Tibial artery (tissue), 4 donors: Measurements from ENCODE around the gene GSPT1.
"Not testable (repeated sequence)": the region's sequence is repeated elsewhere in the genome, so short reads cannot be mapped to it uniquely, and the experiment has no call there.

Experiments used
- DNase-seq, 2 donors: peaks; one replicate each; pipeline ENCODE4 v3.0.0-alpha.2; 2019
- H3K27ac ChIP-seq, 2 donors: fragments of 200-600 bp; sonication (generic) in 1 of 2; 1 replicate in 1 of 2; 2 replicates in 1 of 2; pipeline ENCODE4 v1.5.1; 2018 to 2019; ENCODE audit warnings: mild to moderate bottlenecking in 1 of 2
- H3K27me3 ChIP-seq, 2 donors: fragments of 200-600 bp; sonication (generic) in 1 of 2; one replicate each; pipeline versions ENCODE4 v1.5.1 to v1.6.0; 2016 to 2019
- H3K36me3 ChIP-seq, 3 donors: fragments of 200-600 bp; sonication (generic) in 2 of 3; one replicate each; pipeline ENCODE4 v1.5.1; 2016 to 2019; ENCODE audit warnings: mild to moderate bottlenecking in 2 of 3
- H3K4me1 ChIP-seq, 4 donors: fragments of 200-600 bp; sonication (generic) in 2 of 4; 1 replicate in 3 of 4; 2 replicates in 1 of 4; pipeline ENCODE4 v1.5.1; 2016 to 2019
- H3K4me3 ChIP-seq, 2 donors: fragments of 200-600 bp; sonication (generic) in 1 of 2; 1 replicate in 1 of 2; 2 replicates in 1 of 2; pipeline ENCODE4 v1.5.1; 2018 to 2019; ENCODE audit warnings: mild to moderate bottlenecking in 2 of 2
- H3K9me3 ChIP-seq, 3 donors: fragments of 200-600 bp; sonication (generic) in 1 of 3; one replicate each; pipeline ENCODE4 v1.5.1; 2016 to 2019
- intact Hi-C: fragments of 100-400 bp; cut with DNase I; formaldehyde crosslinking; loops from one replicate; pipeline ENCODE4 v1.15.0; 2023; ENCODE audit warnings: low total_unique reads
- TF ChIP-seq, protein P1 (sequence below), 2 experiments: fragments of 200-600 bp in 1 of 2; fragments of 450-650 bp in 1 of 2; IDR thresholded peaks; one replicate each; pipeline ENCODE4 v1.5.1; 2017 to 2019; ENCODE audit warnings: antibody characterized with exemption in 2 of 2, mild to moderate bottlenecking in 1 of 2, moderate library complexity in 1 of 2

The GSPT1 gene

GRCh38 chr16:11915644-11916523 lies at the start of gene GSPT1:
GSPT1 (minus strand) TSS chr16:11915956; CDS start chr16:11915720, 236 bp downstream.
- intact Hi-C loops: loop anchor here (10.0 kb wide), 2 partner anchors 59 to 71 kb away; partner anchors contain the start of gene SNX29
- no peaks in the 10 kb centered on the region for H3K36me3 ChIP-seq

DNA sequence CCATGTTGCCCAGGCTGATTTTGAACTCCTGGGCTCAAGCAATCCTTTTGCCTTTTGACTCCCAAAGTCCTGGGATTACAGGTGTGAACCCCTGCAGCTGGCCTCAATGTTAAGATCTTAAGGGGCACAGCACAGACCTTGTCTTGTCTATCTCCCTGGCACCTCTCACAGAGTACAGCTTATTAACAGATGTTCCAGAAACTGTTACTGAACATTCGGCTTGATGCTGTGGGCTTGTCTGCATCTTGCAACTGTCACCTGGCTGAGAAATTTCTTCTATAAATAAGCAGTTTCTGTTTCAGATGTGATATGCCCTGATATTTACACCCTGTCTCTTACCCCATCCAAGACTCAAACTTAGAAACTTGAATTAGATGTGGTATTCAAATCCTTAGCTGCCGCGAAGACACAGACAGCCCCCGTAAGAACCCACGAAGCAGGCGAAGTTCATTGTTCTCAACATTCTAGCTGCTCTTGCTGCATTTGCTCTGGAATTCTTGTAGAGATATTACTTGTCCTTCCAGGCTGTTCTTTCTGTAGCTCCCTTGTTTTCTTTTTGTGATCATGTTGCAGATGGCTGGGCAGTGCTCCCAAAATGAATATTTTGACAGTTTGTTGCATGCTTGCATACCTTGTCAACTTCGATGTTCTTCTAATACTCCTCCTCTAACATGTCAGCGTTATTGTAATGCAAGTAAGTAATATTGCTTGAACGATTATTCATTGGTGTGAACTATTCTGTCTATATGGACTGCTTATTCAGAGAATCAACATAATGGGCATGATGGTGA lies 49.2 kb upstream of the GSPT1 start, which contains the start of gene TNFRSF17:
TNFRSF17 (plus strand) TSS at position 450 of the 791 bp plus-strand sequence; CDS start at position 565, 115 bp downstream.
- H3K4me3 ChIP-seq: no peak within 1 kb of the TSS
- peaks cover 0 to 6% of the 10 kb centered on the region in 2 donors for H3K27me3 ChIP-seq
- TF ChIP-seq, protein P1, sequence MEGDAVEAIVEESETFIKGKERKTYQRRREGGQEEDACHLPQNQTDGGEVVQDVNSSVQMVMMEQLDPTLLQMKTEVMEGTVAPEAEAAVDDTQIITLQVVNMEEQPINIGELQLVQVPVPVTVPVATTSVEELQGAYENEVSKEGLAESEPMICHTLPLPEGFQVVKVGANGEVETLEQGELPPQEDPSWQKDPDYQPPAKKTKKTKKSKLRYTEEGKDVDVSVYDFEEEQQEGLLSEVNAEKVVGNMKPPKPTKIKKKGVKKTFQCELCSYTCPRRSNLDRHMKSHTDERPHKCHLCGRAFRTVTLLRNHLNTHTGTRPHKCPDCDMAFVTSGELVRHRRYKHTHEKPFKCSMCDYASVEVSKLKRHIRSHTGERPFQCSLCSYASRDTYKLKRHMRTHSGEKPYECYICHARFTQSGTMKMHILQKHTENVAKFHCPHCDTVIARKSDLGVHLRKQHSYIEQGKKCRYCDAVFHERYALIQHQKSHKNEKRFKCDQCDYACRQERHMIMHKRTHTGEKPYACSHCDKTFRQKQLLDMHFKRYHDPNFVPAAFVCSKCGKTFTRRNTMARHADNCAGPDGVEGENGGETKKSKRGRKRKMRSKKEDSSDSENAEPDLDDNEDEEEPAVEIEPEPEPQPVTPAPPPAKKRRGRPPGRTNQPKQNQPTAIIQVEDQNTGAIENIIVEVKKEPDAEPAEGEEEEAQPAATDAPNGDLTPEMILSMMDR (IDR thresholded peaks at IDR 0.05): no peak
- no peaks in the 10 kb centered on the region for H3K9me3 ChIP-seq
- no peaks in the 10 kb centered on the region for H3K36me3 ChIP-seq
- intact Hi-C loops: no loop called here
- no peak for DNase-seq
- no peaks in the 10 kb centered on the region for H3K4me1 ChIP-seq
- H3K27ac ChIP-seq: no peak within 1 kb of the TSS

More at GRCh38 chr16:11915644-11916523, at the start of gene GSPT1:
- Histone ChIP-seq H3K4me3 (peak within 1 kb of the TSS; percentile 80 to 96), H3K27me3 (no peaks in the 10 kb centered on the region), H3K9me3 (no peaks in the 10 kb centered on the region), H3K4me1 (peaks cover 0 to 37% (median 24%) of the 10 kb centered on the region in 4 donors), H3K27ac (peak within 1 kb of the TSS; percentile 91 to 94)
- TF ChIP-seq, protein P1 (IDR thresholded peaks at IDR 0.05): peak; percentile 19 to 60
- DNase-seq: peak; percentile 98 to 99

DNA sequence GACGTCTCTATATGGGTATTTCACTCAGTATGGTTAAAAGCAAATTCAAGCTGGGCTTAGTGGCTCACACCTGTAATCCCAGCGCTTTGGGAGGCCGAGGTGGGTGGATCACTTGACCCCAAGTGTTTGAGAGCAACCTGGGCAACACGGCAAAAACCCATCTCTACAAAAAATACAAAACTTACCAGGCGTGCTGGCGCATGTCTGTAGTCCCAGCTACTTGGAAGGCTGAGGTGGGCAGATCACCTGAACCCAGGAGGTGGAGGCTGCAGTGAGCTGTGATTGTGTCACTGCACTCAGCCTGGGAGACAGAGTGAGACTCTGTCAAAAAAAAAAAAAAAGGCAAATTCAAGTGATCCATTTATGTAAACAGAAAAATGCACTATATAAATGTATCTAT lies 48.0 kb upstream of the GSPT1 start:
- no peak overlapping the region for H3K4me3 ChIP-seq
- no peaks in the 10 kb centered on the region for H3K4me1 ChIP-seq
- H3K36me3 ChIP-seq: no peaks in the 10 kb centered on the region
- no peaks in the 10 kb centered on the region for H3K9me3 ChIP-seq
- TF ChIP-seq, protein P1 (IDR thresholded peaks at IDR 0.05): no peak
- intact Hi-C loops: no loop called here
- no peak for DNase-seq
- peaks cover 0 to 3% of the 10 kb centered on the region in 2 donors for H3K27me3 ChIP-seq
- H3K27ac ChIP-seq: no peak overlapping the region

GRCh38 chr16:11962978-11963377 lies 47.2 kb upstream of the GSPT1 start:
- H3K9me3 ChIP-seq, intact Hi-C loops, H3K27ac ChIP-seq, H3K4me3 ChIP-seq, H3K36me3 ChIP-seq, H3K4me1 ChIP-seq, H3K27me3 ChIP-seq, DNase-seq: not testable (repeated sequence)

DNA sequence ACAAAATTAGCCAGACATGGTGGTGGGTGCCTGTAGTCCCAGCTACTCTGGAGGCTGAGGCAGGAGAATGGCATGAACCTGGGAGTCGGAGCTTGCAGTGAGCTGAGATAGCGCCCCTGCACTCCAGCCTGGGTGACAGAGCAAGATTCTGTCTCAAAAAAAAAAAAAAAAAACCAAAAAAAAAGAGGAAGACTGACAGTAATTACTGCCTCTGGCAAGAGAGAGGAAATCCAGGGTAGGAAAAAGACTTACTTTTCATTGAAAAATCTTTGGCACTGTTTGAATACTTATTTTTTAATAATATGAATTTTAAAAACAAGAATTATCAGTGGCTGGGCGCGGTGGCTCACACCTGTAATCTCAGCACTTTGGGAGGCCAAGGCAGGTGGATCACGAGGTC lies 46.7 kb upstream of the GSPT1 start:
- not testable (repeated sequence) for H3K4me1 ChIP-seq

GRCh38 chr16:11957591-11958395 lies 42.0 kb upstream of the GSPT1 start:
- DNase-seq: no peak
- Histone ChIP-seq H3K36me3 (no peaks in the 10 kb centered on the region), H3K4me3 (no peak overlapping the region), H3K4me1 (no peaks in the 10 kb centered on the region), H3K27ac (no peak overlapping the region), H3K9me3 (no peaks in the 10 kb centered on the region), H3K27me3 (peaks cover 0 to 3% of the 10 kb centered on the region in 2 donors)
- TF ChIP-seq, protein P1 (IDR thresholded peaks at IDR 0.05): no peak
- intact Hi-C loops: no loop called here

More for the DNA sequence above, 46.7 kb upstream of the GSPT1 start:
- H3K27ac ChIP-seq, H3K36me3 ChIP-seq, intact Hi-C loops, H3K4me3 ChIP-seq, H3K9me3 ChIP-seq, H3K27me3 ChIP-seq, DNase-seq: not testable (repeated sequence)
